GM12801 (cell line): Measurements from ENCODE around the gene PRR12.

Experiments
- TF ChIP-seq, protein P1 (sequence below): IDR thresholded peaks from one replicate; pipeline ENCODE4 v1.5.1; 2011; ENCODE audit warnings: control low read depth; ENCODE audit not compliant: insufficient read length; ENCODE audit errors: extremely low read depth

Gene PRR12

DNA sequence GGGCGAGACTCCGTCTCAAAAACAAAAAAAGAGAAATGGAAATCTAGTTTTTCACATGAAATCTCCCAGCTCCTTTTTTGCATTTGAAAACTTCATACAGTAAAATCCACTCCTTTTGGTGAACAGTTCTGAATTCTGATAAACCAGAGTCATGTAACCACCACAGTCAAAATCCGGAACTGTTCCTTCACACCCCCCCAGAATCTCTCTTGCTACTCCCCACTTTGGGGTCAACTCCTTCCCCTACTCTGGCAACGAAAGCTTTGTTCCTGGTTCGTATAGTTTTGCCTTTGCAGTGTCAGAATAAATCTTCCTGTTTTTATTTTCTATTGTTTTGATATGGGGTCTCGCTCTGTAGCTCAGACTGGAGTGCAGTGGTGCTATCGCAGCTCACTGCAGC, 39.5 kb upstream of the PRR12 start:
- TF ChIP-seq, protein P1, sequence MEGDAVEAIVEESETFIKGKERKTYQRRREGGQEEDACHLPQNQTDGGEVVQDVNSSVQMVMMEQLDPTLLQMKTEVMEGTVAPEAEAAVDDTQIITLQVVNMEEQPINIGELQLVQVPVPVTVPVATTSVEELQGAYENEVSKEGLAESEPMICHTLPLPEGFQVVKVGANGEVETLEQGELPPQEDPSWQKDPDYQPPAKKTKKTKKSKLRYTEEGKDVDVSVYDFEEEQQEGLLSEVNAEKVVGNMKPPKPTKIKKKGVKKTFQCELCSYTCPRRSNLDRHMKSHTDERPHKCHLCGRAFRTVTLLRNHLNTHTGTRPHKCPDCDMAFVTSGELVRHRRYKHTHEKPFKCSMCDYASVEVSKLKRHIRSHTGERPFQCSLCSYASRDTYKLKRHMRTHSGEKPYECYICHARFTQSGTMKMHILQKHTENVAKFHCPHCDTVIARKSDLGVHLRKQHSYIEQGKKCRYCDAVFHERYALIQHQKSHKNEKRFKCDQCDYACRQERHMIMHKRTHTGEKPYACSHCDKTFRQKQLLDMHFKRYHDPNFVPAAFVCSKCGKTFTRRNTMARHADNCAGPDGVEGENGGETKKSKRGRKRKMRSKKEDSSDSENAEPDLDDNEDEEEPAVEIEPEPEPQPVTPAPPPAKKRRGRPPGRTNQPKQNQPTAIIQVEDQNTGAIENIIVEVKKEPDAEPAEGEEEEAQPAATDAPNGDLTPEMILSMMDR, result no peak

DNA sequence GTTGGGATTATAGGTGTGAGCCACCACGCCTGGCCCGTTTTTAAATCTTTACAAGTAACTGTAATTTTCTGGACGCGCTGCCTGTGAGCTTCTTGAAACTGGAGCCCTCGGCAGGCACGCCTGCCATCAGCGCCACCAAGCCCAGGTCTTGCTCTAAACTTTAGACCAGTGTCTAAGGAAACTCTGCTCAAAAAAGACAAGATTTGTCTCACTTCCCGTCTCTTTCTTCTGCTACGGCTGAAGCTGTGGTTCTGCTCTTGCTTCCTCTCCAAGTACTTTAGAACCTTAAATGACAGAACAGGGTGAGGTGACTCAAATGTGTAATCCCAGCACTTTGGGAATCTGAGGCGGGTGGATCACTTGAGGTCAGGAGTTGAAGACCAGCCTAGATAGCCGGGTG, 38.2 kb upstream of the PRR12 start:
- TF ChIP-seq, protein P1, result no peak

DNA sequence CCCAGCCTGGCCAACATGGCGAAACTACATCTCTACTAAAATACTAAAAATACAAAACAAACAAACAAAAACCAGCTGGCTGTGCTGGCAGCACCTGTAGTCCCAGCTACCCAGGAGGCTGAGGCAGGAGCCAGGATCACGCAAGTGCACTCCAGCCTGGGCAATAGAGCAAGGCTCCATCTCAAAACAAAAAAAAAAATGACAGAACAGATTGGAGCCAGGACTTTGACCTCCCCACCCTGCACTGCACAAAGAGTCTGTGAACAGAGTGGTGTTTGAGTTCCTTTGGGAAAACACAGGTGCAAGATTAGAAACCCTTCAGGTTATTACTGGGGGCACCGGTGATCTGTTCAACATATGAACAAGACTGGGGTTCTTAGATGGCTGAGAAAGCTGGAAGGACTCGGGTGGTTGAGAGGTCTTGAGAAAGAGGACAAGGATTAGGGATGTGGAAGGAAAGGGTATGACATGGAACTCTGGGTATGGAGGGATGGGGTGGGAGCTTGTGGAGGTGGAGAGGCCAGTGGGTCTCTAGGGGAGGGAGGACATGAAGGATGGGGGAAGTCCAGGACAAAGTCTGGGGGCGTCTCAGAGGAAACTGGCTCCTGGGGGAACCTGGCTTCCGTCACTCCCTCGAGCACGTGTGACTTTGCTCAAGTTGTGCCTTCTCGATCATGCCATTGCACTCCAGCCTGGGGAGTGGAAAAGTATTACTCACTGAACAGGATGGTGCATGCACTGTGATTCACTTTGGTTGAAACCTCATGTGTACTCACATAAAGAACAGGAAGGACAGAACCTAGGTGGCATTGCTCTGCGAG, 37.3 kb upstream of the PRR12 start:
- TF ChIP-seq, protein P1, result no peak

DNA sequence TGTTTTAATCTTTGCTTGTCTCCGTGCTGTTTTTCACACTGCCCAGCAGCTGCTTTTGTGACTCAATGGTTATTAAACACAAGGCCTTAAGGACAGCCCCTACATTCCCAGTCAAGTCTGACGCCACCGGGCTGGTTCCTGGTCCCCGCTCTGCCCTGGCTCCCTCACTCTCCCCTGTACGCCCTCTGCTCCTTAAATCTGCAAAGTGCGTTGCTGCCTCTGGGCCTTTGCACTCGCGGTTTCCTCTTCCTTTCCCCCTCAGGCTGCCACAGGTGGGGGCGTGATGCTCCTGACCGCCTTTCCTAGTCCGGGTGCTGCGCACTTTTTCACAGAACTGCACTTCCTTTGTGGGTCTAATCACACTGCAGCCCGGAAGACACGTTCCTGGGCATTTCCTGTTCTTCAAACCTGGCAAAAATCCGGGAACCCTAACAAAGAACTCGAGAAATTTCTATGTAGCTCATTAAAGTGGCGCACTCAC, 36.2 kb upstream of the PRR12 start:
- TF ChIP-seq, protein P1, result no peak

DNA sequence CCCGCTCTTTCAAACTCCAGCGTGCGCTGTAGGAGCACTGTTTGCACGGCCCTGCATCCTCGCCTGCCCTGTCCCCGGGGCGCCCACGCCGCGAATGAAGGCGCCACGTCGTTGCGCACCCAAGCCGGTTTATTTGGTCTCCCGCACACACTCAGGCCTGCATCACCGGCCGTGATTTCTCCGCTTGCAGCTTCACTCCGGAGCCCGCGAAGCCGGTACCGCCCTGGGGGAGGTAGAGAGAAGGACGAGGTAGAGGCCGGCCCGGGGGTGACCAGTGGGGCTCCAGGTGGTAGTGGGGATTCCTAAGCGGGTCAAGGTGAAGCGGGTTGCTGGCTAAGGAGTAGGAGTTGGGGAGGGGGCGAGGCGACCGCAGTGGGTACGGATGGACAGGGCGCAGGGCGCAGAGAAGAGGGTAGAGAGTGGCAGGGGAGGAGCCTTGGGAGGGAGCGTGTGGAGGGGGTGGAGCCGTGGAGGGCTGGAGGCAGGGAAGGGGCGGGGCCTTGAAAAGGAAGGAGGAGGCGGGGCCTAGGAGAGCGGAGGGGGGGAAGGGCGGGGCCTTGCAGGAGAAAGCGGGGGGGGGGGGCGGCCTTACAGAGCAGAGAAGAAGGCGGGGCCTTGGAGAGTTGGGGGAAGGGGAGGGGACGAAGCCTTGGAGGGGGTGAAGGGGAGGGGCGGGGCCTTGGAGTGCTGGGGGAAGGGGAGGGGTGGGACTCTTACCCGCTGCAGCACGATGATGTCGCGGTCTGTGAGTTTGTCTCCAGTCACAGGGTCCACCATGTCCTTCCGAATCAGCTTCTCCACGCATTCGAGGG, 35.2 kb upstream of the PRR12 start:
- TF ChIP-seq, protein P1, result no peak

DNA sequence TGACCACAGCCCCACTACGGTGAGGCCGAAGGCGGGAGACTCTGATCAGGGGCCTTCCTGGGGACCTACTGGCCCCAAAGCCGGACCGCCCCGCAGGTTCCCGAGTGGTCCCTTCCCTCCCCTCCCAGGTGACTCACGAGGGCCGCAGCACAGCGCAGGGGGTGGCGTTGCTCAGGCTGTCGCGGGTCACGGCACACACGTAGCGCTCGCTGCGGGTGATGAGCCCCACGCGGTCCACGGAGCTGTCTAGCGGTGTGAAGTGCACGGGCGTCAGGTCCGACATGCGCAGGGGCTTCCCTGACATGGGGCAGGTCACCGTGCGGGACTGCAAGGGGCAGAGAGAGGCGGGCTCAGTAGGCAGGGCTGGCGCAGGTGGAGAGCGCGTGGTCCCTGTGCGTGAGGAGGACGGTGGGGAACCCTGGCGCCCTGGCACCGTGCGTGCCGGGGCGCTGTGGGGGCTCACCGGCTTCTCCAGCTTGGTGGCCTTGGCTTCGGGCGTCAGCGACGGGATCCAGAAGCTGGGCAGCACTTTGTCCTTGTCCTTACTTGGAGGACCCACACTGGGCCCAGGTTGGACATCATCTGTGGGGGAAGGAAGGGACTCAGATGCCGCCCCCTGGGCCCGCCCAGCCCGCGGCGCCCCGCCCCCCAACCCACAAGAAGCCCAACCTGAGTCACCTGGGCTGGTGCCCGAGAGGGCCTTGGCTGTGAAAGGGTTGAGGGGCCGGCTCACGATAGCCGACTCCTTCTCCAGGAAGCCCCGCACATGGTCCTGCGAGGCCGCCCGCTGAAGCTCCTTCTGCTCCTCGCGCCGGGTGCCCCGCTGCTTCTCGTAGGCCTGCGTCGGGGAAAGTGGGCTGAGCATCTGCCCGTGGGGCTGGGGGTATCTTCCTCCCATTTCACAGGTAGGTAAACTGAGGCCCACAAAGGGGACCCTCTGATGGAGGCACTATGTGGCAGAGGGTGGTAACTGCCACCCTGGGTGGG, 34.3 kb upstream of the PRR12 start:
- TF ChIP-seq, protein P1, result no peak
